Fibroblast of lung (primary cell): Measurements from ENCODE around the gene CARD8. TPM values are rescaled to one million over a fixed set of nuclear protein-coding genes. Genes with fewer than 3 reads are reported as not detected.

Experiments used
- DNase-seq, 2 donors: peaks; one replicate each; pipeline versions ENCODE4 v3.0.0 to v3.0.0-alpha.2; 2010; ENCODE audit warnings: low read depth in 2 of 2
- H2AFZ ChIP-seq: 2 replicates; pipeline ENCODE4 v1.5.1; 2012; ENCODE audit warnings: low read length, control low read depth, inconsistent platforms
- H3K27ac ChIP-seq: 2 replicates; pipeline ENCODE4 v1.5.1; 2011; ENCODE audit warnings: low read length, control low read depth; ENCODE audit not compliant: insufficient read depth
- H3K27me3 ChIP-seq: 2 replicates; pipeline ENCODE4 v1.5.1; 2011; ENCODE audit warnings: mild to moderate bottlenecking, low read length; ENCODE audit not compliant: control insufficient read depth, insufficient read depth
- H3K36me3 ChIP-seq: 2 replicates; pipeline ENCODE4 v1.5.1; 2011; ENCODE audit warnings: low read length; ENCODE audit not compliant: control insufficient read depth, insufficient read depth
- H3K4me1 ChIP-seq: 2 replicates; pipeline ENCODE4 v1.5.1; 2011; ENCODE audit warnings: low read length; ENCODE audit not compliant: control insufficient read depth, insufficient read depth; ENCODE audit errors: extremely low read depth
- H3K4me2 ChIP-seq: 2 replicates; pipeline ENCODE4 v1.5.1; 2011; ENCODE audit warnings: low read length, control low read depth; ENCODE audit not compliant: insufficient read depth; ENCODE audit errors: extremely low read depth
- H3K4me3 ChIP-seq, 4 experiments: fragments of 200-600 bp in 1 of 4; sonication (generic) in 1 of 4; replicated peaks in 1 of 4; 2 replicates each; pipeline ENCODE4 v1.5.1; 2011 to 2016; ENCODE audit warnings: low read length in 4 of 4, low read depth in 3 of 4, mild to moderate bottlenecking in 3 of 4, control low read depth in 2 of 4, inconsistent platforms in 1 of 4, mixed read lengths in 1 of 4; ENCODE audit not compliant: insufficient read depth in 1 of 4; ENCODE audit errors: control extremely low read depth in 1 of 4
- H3K79me2 ChIP-seq: 2 replicates; pipeline ENCODE4 v1.5.1; 2012; ENCODE audit warnings: mild to moderate bottlenecking, low read length, inconsistent platforms; ENCODE audit not compliant: control insufficient read depth, insufficient read depth
- H3K9ac ChIP-seq: 2 replicates; pipeline ENCODE4 v1.5.1; 2011; ENCODE audit warnings: mild to moderate bottlenecking, low read length, control low read depth; ENCODE audit not compliant: insufficient read depth
- H3K9me3 ChIP-seq: 2 replicates; pipeline ENCODE4 v1.5.1; 2012; ENCODE audit warnings: low read depth, low read length; ENCODE audit not compliant: control insufficient read depth, insufficient read depth
- H4K20me1 ChIP-seq: 2 replicates; pipeline ENCODE4 v1.5.1; 2011; ENCODE audit warnings: low read length; ENCODE audit not compliant: control insufficient read depth, insufficient read depth; ENCODE audit errors: extremely low read depth
- CTCF ChIP-seq, 2 donors: IDR thresholded peaks in 1 of 2; conservative IDR thresholded peaks in 1 of 2; 1 replicate in 1 of 2; 2 replicates in 1 of 2; pipeline ENCODE4 v1.5.1; 2011 to 2012; ENCODE audit warnings: low read length in 2 of 2, control low read depth in 1 of 2, inconsistent platforms in 1 of 2, low read depth in 1 of 2, mild to moderate bottlenecking in 1 of 2
- EZH2 ChIP-seq: IDR thresholded peaks from 2 replicates; pipeline ENCODE4 v1.5.1; 2012; ENCODE audit warnings: low read length, control low read depth, mild to moderate bottlenecking; ENCODE audit errors: missing control alignments
- polyA plus RNA-seq, 2 donors: library from polyadenylated mRNA; depleted of rRNA in 1 of 2; stranded (reverse) in 1 of 2; unstranded in 1 of 2; fragments of >200 nt; gene quantifications; 2 replicates each; pipeline ENCODE4 v1.2.1, GENCODE V29; 2011 to 2012; ENCODE audit warnings: missing spikeins in 1 of 2
- total RNA-seq: library from RNA; depleted of rRNA; stranded (reverse); fragments of >200 nt; gene quantifications from 2 replicates; pipeline ENCODE4 v1.2.1, GENCODE V29; 2014

The CARD8 gene
- total and polyA plus RNA-seq, 2 donors (not counting 1 experiment from before 2014, with no cell fraction given) = 16.4 to 24.1 TPM

- H3K27ac ChIP-seq = no peak overlapping the region
- H3K4me2 ChIP-seq = peak overlapping the region; percentile 95
- TF ChIP-seq CTCF (conservative IDR thresholded peaks at IDR 0.05 in 1 of 2, IDR thresholded peaks at IDR 0.05 in 1 of 2; ENCODE audit: low read depth in 1 of 2, low read length in 2 of 2) (peak; percentile 95 to 97), EZH2 (no peak)
- H4K20me1 ChIP-seq = no peaks in the 10 kb centered on the region
- peak overlapping the region; percentile 31 for H3K9ac ChIP-seq
- H3K27me3 ChIP-seq = no peaks in the 10 kb centered on the region
- DNase-seq = peak; percentile 78 to 84
- peak overlapping the region; percentile 53 for H2AFZ ChIP-seq
- H3K36me3 ChIP-seq = no peaks in the 10 kb centered on the region
- H3K79me2 ChIP-seq = no peaks in the 10 kb centered on the region
- peak overlapping the region; percentile 31 to 60 (median 55) for H3K4me3 ChIP-seq
- H3K4me1 ChIP-seq = peaks cover 3% of the 10 kb centered on the region
- no peaks in the 10 kb centered on the region for H3K9me3 ChIP-seq
Measured at GRCh38 chr19:48290771-48291488, 35.2 kb upstream of the CARD8 start.

- Histone ChIP-seq H4K20me1 (no peaks in the 10 kb centered on the region), H3K9ac (no peak overlapping the region), H3K9me3 (no peaks in the 10 kb centered on the region), H3K4me3 (peak overlapping the region; percentile 35 to 60 (median 55)), H2AFZ (peak overlapping the region; percentile 70), H3K4me2 (peak overlapping the region; percentile 95), H3K27me3 (no peaks in the 10 kb centered on the region), H3K79me2 (no peaks in the 10 kb centered on the region), H3K36me3 (no peaks in the 10 kb centered on the region), H3K4me1 (peaks cover 3% of the 10 kb centered on the region), H3K27ac (peak overlapping the region; percentile 14)
- peak; percentile 26 to 27 for TF ChIP-seq CTCF (conservative IDR thresholded peaks at IDR 0.05 in 1 of 2, IDR thresholded peaks at IDR 0.05 in 1 of 2; ENCODE audit: low read depth in 1 of 2, low read length in 2 of 2)
- no peak for TF ChIP-seq EZH2
- DNase-seq = peak; percentile 26 to 78
Measured at GRCh38 chr19:48290401-48290770, 34.7 kb upstream of the CARD8 start.

- Histone ChIP-seq H3K27me3 (no peaks in the 10 kb centered on the region), H3K9me3 (no peaks in the 10 kb centered on the region), H4K20me1 (no peaks in the 10 kb centered on the region), H3K9ac (no peak overlapping the region), H2AFZ (no peak overlapping the region), H3K79me2 (no peaks in the 10 kb centered on the region), H3K36me3 (no peaks in the 10 kb centered on the region), H3K4me3 (no peak overlapping the region), H3K4me1 (peaks cover 3% of the 10 kb centered on the region), H3K4me2 (no peak overlapping the region), H3K27ac (no peak overlapping the region)
- TF ChIP-seq EZH2 (no peak), CTCF (conservative IDR thresholded peaks at IDR 0.05 in 1 of 2, IDR thresholded peaks at IDR 0.05 in 1 of 2; ENCODE audit: low read depth in 1 of 2, low read length in 2 of 2) (no peak)
- no peak for DNase-seq
Measured at GRCh38 chr19:48287748-48288147, 32.0 kb upstream of the CARD8 start.
